SH-SY5Y (cell line): ENCODE measurements around the gene FBXW8.

Experiments used
- GATA2 ChIP-seq: IDR thresholded peaks from 2 replicates; pipeline ENCODE4 v1.6.1; 2011; ENCODE audit warnings: mild to moderate bottlenecking, low read depth, low read length
- GATA3 ChIP-seq: IDR thresholded peaks from 2 replicates; pipeline ENCODE4 v1.6.1; 2011; ENCODE audit warnings: low read depth, mild to moderate bottlenecking, low read length, moderate library complexity

DNA sequence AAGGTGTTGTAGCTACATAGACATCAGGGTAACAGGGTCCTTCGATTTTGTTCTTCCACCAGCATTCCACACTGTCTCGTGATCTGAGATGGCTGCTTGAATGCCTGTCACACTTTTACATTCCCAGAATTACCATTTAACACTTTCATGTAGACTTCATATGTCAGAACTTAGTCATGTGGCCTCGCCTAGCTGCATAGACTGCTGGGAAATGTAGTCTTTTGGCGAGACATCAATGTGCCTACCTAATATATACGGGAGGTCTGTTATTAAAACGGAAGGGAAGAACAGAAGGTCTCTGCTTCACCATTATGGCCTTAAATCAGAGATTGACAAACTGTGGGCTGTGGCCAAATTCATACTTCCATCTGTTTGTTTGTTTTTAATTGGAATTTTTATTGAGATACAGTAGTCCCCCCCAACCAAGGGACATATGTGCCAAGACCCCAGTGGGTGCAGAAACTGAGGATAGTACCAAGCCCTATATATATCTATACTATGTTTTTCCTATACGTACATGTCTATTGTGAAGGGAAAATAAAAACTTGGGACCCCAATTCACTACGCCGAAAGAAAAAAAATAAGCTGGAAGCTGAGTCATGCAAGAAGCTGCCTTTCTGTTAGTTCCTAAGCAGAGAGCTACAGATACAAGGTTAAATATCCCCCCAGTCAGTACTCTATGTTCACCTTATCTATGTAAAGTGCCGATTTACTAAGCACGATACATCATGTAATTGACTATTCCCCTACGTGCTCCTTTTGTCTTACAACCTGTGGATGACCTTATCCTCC, 18.2 kb upstream of the FBXW8 start:
- TF ChIP-seq GATA3 (no peak), GATA2 (no peak)
